ENCODE measurements around the gene STK11IP.

Gene STK11IP

GRCh38 chr2:219663116-219663762 lies 65.6 kb downstream of the STK11IP start:
- POLR2A ChIA-PET = no interaction called here
- TF ChIP-seq FOXA1 (IDR thresholded peaks at IDR 0.05) = no peak
- no peak for TF ChIP-seq PKNOX1 (IDR thresholded peaks at IDR 0.05)
- TF ChIP-seq HDGF (IDR thresholded peaks at IDR 0.05; ENCODE audit: borderline replicate concordance) = no peak
- no peak for TF ChIP-seq ELF4 (IDR thresholded peaks at IDR 0.05)
- TF ChIP-seq NFRKB (IDR thresholded peaks at IDR 0.05) = no peak
- TF ChIP-seq TARDBP (IDR thresholded peaks at IDR 0.05) = no peak
- TF ChIP-seq FOXM1 (IDR thresholded peaks at IDR 0.05; ENCODE audit: borderline replicate concordance) = no peak
- no peak for TF ChIP-seq CTBP1 (IDR thresholded peaks at IDR 0.05; ENCODE audit: borderline replicate concordance)
- TF ChIP-seq L3MBTL2 (conservative IDR thresholded peaks at IDR 0.05) = no peak
- CTCF ChIA-PET = no interaction called here
- DNase-seq (ENCODE audit: extremely low spot score) = no peak

GRCh38 chr2:219664041-219664440 lies 66.4 kb downstream of the STK11IP start:
- no peak for DNase-seq (ENCODE audit: extremely low spot score)
- POLR2A ChIA-PET = no interaction called here

GRCh38 chr2:219664944-219665343 lies 67.3 kb downstream of the STK11IP start:
- TF ChIP-seq FOXA1 (IDR thresholded peaks at IDR 0.05) = no peak
- TF ChIP-seq ZNF384 (IDR thresholded peaks at IDR 0.05) = no peak
- no peak for TF ChIP-seq HDGF (IDR thresholded peaks at IDR 0.05; ENCODE audit: borderline replicate concordance)
- TF ChIP-seq FOXK2 (IDR thresholded peaks at IDR 0.05) = no peak
- CTCF ChIA-PET = interaction anchor here (0.6 kb wide), 1 partner anchor 82 kb away, joined by 3 read pairs; no protein-coding TSS in a partner anchor
- DNase-seq (ENCODE audit: extremely low spot score) = no peak
- POLR2A ChIA-PET = interaction anchor here (0.6 kb wide), 1 partner anchor 301 kb away, joined by 4 read pairs; no protein-coding TSS in a partner anchor

More at GRCh38 chr2:219664041-219664440, 66.4 kb downstream of the STK11IP start:
- CTCF ChIA-PET = no interaction called here
- TF ChIP-seq PKNOX1 (IDR thresholded peaks at IDR 0.05) (no peak), FOXA1 (IDR thresholded peaks at IDR 0.05) (no peak), FOXK2 (IDR thresholded peaks at IDR 0.05) (no peak), ZNF384 (IDR thresholded peaks at IDR 0.05) (no peak), FOXM1 (IDR thresholded peaks at IDR 0.05; ENCODE audit: borderline replicate concordance) (no peak)

GRCh38 chr2:219665926-219666325 lies 68.3 kb downstream of the STK11IP start:
- CTCF ChIA-PET = no interaction called here

More at GRCh38 chr2:219665926-219666325, 68.3 kb downstream of the STK11IP start:
- no peak for DNase-seq (ENCODE audit: extremely low spot score)
- no peak for TF ChIP-seq FOXM1 (IDR thresholded peaks at IDR 0.05; ENCODE audit: borderline replicate concordance)
- TF ChIP-seq FOXK2 (IDR thresholded peaks at IDR 0.05) = no peak
- TF ChIP-seq SP1 (IDR thresholded peaks at IDR 0.05) = no peak
- TF ChIP-seq ARNT (IDR thresholded peaks at IDR 0.05) = no peak
- no peak for TF ChIP-seq BHLHE40 (IDR thresholded peaks at IDR 0.05; ENCODE audit: borderline replicate concordance)
- POLR2A ChIA-PET = no interaction called here
